Measurements from ENCODE around the gene NSA2. TPM values are rescaled to one million over a fixed set of nuclear protein-coding genes. Genes with fewer than 3 reads are reported as not detected.

NSA2 gene
- total RNA-seq, 1 experiment from 2014 or later, result 75.6 TPM

DNA sequence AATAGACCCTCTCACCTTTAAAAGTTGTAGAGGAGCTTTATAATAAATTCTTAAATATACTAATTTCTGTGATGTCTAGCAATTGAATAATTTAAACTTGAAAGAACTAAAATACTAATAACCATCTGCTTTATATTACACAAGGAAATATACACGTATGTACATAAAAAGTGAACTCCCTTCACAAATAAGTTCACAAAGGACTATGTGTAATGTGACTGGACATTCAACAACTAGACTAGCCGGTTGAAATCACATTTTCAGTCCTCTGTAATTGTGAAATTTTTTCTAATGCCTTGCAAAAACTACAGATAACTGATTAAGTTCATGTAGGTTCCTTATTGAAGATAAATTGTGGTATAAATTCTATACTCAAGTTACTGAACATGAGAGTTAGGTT is 11.6 kb downstream of the NSA2 start:
- Mint-ChIP-seq H3K27me3 (ENCODE audit: low read depth) (no peaks in the 10 kb centered on the region), H3K9me3 (no peaks in the 10 kb centered on the region), H3K4me1 (no peaks in the 10 kb centered on the region), H3K4me3 (no peak overlapping the region), H3K27ac (0 out of 2 replicates have a peak overlapping the region, but pooled peaks have one; percentile 19), H3K36me3 (peaks cover 43% of the 10 kb centered on the region)
- TF ChIP-seq OVOL2 (CRISPR knock-in tag; IDR thresholded peaks at IDR 0.05; ENCODE audit: borderline replicate concordance) (no peak), ZNF532 (CRISPR knock-in tag; IDR thresholded peaks at IDR 0.05; ENCODE audit: borderline replicate concordance) (no peak), ZNF671 (CRISPR knock-in tag; IDR thresholded peaks at IDR 0.05) (no peak), ZNF416 (CRISPR knock-in tag; IDR thresholded peaks at IDR 0.05) (no peak), JAZF1 (CRISPR knock-in tag; IDR thresholded peaks at IDR 0.05) (no peak), IRF2 (CRISPR knock-in tag; IDR thresholded peaks at IDR 0.05; ENCODE audit: borderline replicate concordance, low read depth) (no peak), ZNF138 (CRISPR knock-in tag; conservative IDR thresholded peaks at IDR 0.05) (no peak)
- TF ChIP-seq, protein P1, sequence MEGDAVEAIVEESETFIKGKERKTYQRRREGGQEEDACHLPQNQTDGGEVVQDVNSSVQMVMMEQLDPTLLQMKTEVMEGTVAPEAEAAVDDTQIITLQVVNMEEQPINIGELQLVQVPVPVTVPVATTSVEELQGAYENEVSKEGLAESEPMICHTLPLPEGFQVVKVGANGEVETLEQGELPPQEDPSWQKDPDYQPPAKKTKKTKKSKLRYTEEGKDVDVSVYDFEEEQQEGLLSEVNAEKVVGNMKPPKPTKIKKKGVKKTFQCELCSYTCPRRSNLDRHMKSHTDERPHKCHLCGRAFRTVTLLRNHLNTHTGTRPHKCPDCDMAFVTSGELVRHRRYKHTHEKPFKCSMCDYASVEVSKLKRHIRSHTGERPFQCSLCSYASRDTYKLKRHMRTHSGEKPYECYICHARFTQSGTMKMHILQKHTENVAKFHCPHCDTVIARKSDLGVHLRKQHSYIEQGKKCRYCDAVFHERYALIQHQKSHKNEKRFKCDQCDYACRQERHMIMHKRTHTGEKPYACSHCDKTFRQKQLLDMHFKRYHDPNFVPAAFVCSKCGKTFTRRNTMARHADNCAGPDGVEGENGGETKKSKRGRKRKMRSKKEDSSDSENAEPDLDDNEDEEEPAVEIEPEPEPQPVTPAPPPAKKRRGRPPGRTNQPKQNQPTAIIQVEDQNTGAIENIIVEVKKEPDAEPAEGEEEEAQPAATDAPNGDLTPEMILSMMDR (IDR thresholded peaks at IDR 0.05), result no peak
- ChIA-PET POLR2A (no interaction called here), CTCF (no interaction called here)
- DNase-seq (ENCODE audit: low spot score) (no peak), ATAC-seq (no peak)

DNA sequence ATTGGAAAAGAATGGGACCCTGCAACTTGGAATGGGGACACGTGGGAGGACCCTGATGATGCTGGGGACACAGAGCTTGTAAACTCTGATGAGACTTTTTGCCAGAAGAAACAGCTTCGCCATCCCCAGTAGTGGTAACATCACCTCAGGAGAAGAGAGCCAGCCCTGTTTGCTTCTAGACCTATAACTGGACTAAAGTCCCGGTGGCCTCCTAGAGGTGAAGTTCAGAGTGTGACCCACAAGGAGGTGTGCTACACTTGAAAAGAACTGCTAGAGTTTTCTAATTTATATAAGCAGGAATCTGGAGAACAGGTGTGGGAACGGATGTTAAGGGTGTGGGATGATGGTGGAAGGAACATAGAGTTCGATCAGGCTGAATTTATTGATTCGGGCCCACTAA is 19.8 kb downstream of the NSA2 start:
- Mint-ChIP-seq H3K27me3 (ENCODE audit: low read depth) (no peaks in the 10 kb centered on the region), H3K4me1 (no peaks in the 10 kb centered on the region), H3K27ac (peak overlapping the region; percentile 44; the same call in 1 of the 2 replicates), H3K36me3 (peaks cover 75% of the 10 kb centered on the region), H3K4me3 (no peak overlapping the region), H3K9me3 (no peaks in the 10 kb centered on the region; the same call in 1 of the 2 replicates)
- TF ChIP-seq, protein P2, sequence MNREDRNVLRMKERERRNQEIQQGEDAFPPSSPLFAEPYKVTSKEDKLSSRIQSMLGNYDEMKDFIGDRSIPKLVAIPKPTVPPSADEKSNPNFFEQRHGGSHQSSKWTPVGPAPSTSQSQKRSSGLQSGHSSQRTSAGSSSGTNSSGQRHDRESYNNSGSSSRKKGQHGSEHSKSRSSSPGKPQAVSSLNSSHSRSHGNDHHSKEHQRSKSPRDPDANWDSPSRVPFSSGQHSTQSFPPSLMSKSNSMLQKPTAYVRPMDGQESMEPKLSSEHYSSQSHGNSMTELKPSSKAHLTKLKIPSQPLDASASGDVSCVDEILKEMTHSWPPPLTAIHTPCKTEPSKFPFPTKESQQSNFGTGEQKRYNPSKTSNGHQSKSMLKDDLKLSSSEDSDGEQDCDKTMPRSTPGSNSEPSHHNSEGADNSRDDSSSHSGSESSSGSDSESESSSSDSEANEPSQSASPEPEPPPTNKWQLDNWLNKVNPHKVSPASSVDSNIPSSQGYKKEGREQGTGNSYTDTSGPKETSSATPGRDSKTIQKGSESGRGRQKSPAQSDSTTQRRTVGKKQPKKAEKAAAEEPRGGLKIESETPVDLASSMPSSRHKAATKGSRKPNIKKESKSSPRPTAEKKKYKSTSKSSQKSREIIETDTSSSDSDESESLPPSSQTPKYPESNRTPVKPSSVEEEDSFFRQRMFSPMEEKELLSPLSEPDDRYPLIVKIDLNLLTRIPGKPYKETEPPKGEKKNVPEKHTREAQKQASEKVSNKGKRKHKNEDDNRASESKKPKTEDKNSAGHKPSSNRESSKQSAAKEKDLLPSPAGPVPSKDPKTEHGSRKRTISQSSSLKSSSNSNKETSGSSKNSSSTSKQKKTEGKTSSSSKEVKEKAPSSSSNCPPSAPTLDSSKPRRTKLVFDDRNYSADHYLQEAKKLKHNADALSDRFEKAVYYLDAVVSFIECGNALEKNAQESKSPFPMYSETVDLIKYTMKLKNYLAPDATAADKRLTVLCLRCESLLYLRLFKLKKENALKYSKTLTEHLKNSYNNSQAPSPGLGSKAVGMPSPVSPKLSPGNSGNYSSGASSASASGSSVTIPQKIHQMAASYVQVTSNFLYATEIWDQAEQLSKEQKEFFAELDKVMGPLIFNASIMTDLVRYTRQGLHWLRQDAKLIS (CRISPR knock-in tag; IDR thresholded peaks at IDR 0.05; ENCODE audit: borderline replicate concordance), result no peak
- TF ChIP-seq, protein P3, sequence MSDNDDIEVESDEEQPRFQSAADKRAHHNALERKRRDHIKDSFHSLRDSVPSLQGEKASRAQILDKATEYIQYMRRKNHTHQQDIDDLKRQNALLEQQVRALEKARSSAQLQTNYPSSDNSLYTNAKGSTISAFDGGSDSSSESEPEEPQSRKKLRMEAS (CRISPR knock-in tag; IDR thresholded peaks at IDR 0.05), result no peak
- TF ChIP-seq OVOL2 (CRISPR knock-in tag; IDR thresholded peaks at IDR 0.05; ENCODE audit: borderline replicate concordance), result no peak
- TF ChIP-seq, protein P4, sequence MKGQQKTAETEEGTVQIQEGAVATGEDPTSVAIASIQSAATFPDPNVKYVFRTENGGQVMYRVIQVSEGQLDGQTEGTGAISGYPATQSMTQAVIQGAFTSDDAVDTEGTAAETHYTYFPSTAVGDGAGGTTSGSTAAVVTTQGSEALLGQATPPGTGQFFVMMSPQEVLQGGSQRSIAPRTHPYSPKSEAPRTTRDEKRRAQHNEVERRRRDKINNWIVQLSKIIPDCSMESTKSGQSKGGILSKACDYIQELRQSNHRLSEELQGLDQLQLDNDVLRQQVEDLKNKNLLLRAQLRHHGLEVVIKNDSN (CRISPR knock-in tag; IDR thresholded peaks at IDR 0.05), result no peak
- TF ChIP-seq ZBTB21 (CRISPR knock-in tag; IDR thresholded peaks at IDR 0.05; ENCODE audit: borderline replicate concordance), result no peak
- no peak for TF ChIP-seq ZNF232 (CRISPR knock-in tag; IDR thresholded peaks at IDR 0.05)
- TF ChIP-seq GRHL2 (CRISPR knock-in tag; IDR thresholded peaks at IDR 0.05; ENCODE audit: insufficient replicate concordance, severe bottlenecking), result no peak
- no peak for TF ChIP-seq NFYB (CRISPR knock-in tag; conservative IDR thresholded peaks at IDR 0.05; ENCODE audit: low read depth)
- TF ChIP-seq GABPB1 (CRISPR knock-in tag; IDR thresholded peaks at IDR 0.05), result no peak
- TF ChIP-seq HMGA2 (CRISPR knock-in tag; IDR thresholded peaks at IDR 0.05), result no peak
- no peak for TF ChIP-seq ZNF423 (CRISPR knock-in tag; IDR thresholded peaks at IDR 0.05)
- TF ChIP-seq ZNF121 (CRISPR knock-in tag; IDR thresholded peaks at IDR 0.05), result no peak
- TF ChIP-seq, protein P5, sequence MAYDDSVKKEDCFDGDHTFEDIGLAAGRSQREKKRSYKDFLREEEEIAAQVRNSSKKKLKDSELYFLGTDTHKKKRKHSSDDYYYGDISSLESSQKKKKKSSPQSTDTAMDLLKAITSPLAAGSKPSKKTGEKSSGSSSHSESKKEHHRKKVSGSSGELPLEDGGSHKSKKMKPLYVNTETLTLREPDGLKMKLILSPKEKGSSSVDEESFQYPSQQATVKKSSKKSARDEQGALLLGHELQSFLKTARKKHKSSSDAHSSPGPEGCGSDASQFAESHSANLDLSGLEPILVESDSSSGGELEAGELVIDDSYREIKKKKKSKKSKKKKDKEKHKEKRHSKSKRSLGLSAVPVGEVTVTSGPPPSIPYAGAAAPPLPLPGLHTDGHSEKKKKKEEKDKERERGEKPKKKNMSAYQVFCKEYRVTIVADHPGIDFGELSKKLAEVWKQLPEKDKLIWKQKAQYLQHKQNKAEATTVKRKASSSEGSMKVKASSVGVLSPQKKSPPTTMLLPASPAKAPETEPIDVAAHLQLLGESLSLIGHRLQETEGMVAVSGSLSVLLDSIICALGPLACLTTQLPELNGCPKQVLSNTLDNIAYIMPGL (CRISPR knock-in tag; IDR thresholded peaks at IDR 0.05), result no peak
- no peak for ATAC-seq
- DNase-seq (ENCODE audit: low spot score), result no peak
- ChIA-PET POLR2A (no interaction called here), CTCF (no interaction called here)

Measured in WTC11 (cell line).